Aorta (tissue), 5 donors: ENCODE measurements around the gene OXSM. TPM values are rescaled to one million over a fixed set of nuclear protein-coding genes. Genes with fewer than 3 reads are reported as not detected.

Experiments
- ATAC-seq: fragments of 200-7000 bp; cut with Tn5 transposase; one replicate; pipeline ENCODE4 v1.9.1; 2022; ENCODE audit warnings: moderate library complexity; ENCODE audit not compliant: low FRiP score
- DNase-seq, 2 donors: peaks; one replicate each; pipeline ENCODE4 v3.0.0-alpha.2; 2020
- H3K27ac ChIP-seq, 2 donors: one replicate each; pipeline ENCODE4 v1.5.1; 2013; ENCODE audit warnings: low read length in 2 of 2, mild to moderate bottlenecking in 2 of 2, moderate library complexity in 2 of 2, control low read depth in 1 of 2, inconsistent platforms in 1 of 2, low read depth in 1 of 2
- H3K27me3 ChIP-seq, 2 donors: one replicate each; pipeline ENCODE4 v1.6.1; 2013; ENCODE audit warnings: control low read depth in 1 of 2, low read length in 1 of 2, mild to moderate bottlenecking in 1 of 2, moderate library complexity in 1 of 2; ENCODE audit not compliant: insufficient read depth in 2 of 2, control insufficient read depth in 1 of 2
- H3K36me3 ChIP-seq, 2 donors: one replicate each; pipeline ENCODE4 v1.6.1; 2013; ENCODE audit warnings: control low read depth in 1 of 2, low read length in 1 of 2, mild to moderate bottlenecking in 1 of 2; ENCODE audit not compliant: insufficient read depth in 2 of 2, control insufficient read depth in 1 of 2
- H3K4me1 ChIP-seq, 2 donors: one replicate each; pipeline ENCODE4 v1.6.1; 2013; ENCODE audit warnings: low read length in 2 of 2, control low read depth in 1 of 2, mild to moderate bottlenecking in 1 of 2, moderate library complexity in 1 of 2; ENCODE audit not compliant: insufficient read depth in 2 of 2, control insufficient read depth in 1 of 2
- H3K4me3 ChIP-seq, 2 donors: one replicate each; pipeline ENCODE4 v1.5.1; 2013; ENCODE audit warnings: low read length in 2 of 2, control low read depth in 1 of 2, mild to moderate bottlenecking in 1 of 2
- H3K9me3 ChIP-seq: one replicate; pipeline ENCODE4 v1.6.1; 2013; ENCODE audit warnings: mild to moderate bottlenecking, low read length; ENCODE audit not compliant: control insufficient read depth
- WGBS, 2 donors: extraction: QIAGEN DNeasy Blood & Tissue Kit; methylation state at CpG; one replicate each; pipeline ENCODE4 v1.1.7; 2013; 5-methylcytosine and 5-hydroxymethylcytosine counted together
- intact Hi-C, 2 donors: fragments of 100-400 bp; cut with DNase I; formaldehyde crosslinking; loops; one replicate each; pipeline versions ENCODE4 v1.14.2 to v1.15.0; 2022
- polyA plus RNA-seq, 2 donors: library from polyadenylated mRNA; stranded (reverse); fragments of 200-250 nt; gene quantifications; one replicate each; pipeline ENCODE4 v1.2.3, GENCODE V29; 2013
- total RNA-seq, 2 donors: library from RNA; stranded (reverse); fragmentation: NEBNext Ultra II Directional; extraction: Animal tissue kit (Norgen Biotek cat#: 25700); gene quantifications; one replicate each; pipeline ENCODE4 v1.2.1, GENCODE V29; 2021
- donor health status: healthy with polysubstance abuse.
- donor health status: Bipolar disorder and iron deficiency.
- donor health status: DM: no; HTN: no; CAD: no.
- donor health status: DM: no; HTN: no; CAD: no.
- donor health status: DM: yes; HTN: yes; CAD: no.

Gene OXSM
- total and polyA plus RNA-seq, 4 donors: 3.9 to 5.9 (median 5.5) TPM

DNA sequence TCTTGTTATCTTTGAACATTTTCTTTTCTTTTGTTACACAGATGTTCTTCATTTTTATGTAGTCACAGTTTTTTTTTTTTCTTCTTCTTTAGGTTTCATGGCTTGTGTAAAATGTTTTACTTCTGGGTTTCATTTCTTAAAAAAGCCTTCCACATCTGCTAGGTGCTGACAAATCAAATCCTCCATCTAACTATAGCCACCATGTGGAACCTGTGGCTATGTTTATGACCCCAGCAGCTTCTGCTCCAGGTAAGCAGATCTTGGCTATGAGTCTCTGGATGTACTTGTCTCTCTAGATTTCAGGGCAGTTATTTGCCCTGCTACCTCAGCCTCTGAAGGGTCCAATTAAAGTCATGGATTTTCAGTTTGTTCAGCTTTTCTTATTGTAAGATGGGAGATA is 44.5 kb downstream of the OXSM start:
- intact Hi-C loops: no loop called here
- Histone ChIP-seq H3K4me3 (no peak overlapping the region), H3K27ac (no peak overlapping the region), H3K27me3 (no peaks in the 10 kb centered on the region), H3K9me3 (no peaks in the 10 kb centered on the region), H3K36me3 (no peaks in the 10 kb centered on the region), H3K4me1 (no peaks in the 10 kb centered on the region)
- DNase-seq (no peak), ATAC-seq (no peak)

DNA sequence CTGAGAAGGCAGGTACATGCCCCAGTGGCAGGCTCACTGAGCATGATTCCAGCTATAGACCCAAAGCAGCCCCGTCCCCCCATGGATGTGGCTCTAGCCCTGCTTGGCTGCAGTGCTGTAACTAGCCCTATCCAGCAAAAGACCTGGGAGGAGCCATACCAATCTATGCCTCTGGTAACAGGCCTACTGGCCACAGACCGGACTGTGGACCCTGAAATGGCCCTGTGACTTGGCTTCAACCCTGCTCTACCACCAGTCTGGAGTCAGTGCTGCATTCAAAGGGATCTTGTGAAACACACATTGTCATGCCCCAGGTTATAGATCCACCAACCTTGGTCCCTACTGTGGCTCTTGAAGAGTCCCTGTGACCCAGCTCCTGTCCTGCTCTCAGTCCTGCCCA is 46.7 kb downstream of the OXSM start:
- intact Hi-C loops: no loop called here
- Histone ChIP-seq H3K36me3 (no peaks in the 10 kb centered on the region), H3K27me3 (no peaks in the 10 kb centered on the region), H3K9me3 (no peaks in the 10 kb centered on the region), H3K4me1 (no peaks in the 10 kb centered on the region), H3K4me3 (no peak overlapping the region), H3K27ac (no peak overlapping the region)
- DNase-seq: no peak
- 95 to 97% methylated on average over 2 of the region's 2 CpGs for WGBS, 2 donors
- ATAC-seq: no peak

DNA sequence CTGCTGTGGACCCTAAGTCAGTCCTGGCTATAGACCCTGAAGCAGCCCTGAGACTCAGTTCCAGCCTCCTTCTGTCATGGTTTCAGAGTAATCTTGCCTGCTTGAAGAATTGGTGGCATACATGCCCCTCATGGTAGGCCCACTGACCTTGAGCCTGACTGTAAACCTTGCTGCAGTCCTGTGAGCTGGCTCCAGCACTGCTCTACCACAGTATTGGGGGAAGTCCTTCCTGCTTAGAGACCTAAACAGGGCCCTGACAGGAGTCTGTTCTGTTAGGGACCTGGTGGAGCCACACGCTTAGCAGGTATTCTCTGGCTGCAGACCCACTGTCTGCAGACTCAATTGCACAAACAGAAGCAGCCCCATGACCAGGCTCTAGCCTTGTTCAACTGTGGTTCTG is 47.1 kb downstream of the OXSM start:
- Histone ChIP-seq H3K9me3 (no peaks in the 10 kb centered on the region), H3K36me3 (no peaks in the 10 kb centered on the region), H3K27ac (no peak overlapping the region), H3K4me1 (no peaks in the 10 kb centered on the region), H3K4me3 (no peak overlapping the region), H3K27me3 (no peaks in the 10 kb centered on the region)
- DNase-seq (no peak), ATAC-seq (no peak)
- WGBS, 2 donors: 0 to 1% methylated on average over 1 of the region's 1 CpG
- intact Hi-C loops: no loop called here

DNA sequence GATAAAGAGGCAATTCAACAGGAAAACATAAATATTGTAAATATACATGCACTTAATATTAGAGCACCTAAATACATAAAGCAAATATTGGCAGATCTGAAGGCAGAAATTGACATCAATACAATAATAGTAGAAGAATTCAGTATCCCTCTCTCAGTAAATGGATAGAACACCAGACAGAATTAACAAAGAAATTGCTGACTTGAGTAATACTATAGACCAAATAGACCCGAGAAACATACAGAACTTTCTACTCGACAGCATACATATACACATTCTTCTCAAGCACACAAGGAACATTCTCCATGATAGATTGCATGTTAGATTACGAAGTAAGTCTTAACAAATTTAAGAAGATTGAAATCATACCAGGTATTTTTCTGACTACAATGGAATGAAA is 50.2 kb downstream of the OXSM start:
- Histone ChIP-seq H3K27ac (no peak overlapping the region), H3K4me1 (no peaks in the 10 kb centered on the region), H3K4me3 (no peak overlapping the region), H3K27me3 (no peaks in the 10 kb centered on the region), H3K9me3 (no peaks in the 10 kb centered on the region), H3K36me3 (no peaks in the 10 kb centered on the region)
- 75 to 87% methylated on average over 3 of the region's 3 CpGs for WGBS, 2 donors
- intact Hi-C loops: loop anchor here in 1 of 2 donors (5.0 kb wide), 1 partner anchor 872 kb away; no protein-coding TSS in a partner anchor
- no peak for ATAC-seq
- no peak for DNase-seq

DNA sequence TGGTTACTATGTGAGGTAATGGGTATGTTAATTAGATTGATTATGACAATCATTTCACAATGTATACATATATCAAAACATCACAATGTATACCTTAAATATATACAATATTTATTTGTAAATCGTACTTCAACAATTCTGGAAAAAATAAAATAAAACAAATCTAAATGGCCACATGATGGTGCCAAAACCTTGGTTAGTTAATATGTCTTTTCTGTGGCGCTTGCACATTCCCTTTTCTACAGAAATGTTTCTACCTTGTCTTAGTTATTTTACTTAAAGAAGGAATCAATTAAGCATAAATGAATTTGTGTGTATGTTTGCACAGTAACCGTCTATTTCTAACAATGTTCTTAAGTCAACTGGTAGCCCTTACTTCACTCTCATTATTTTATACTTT is 53.4 kb downstream of the OXSM start:
- DNase-seq (no peak), ATAC-seq (no peak)
- H3K27me3 ChIP-seq: no peaks in the 10 kb centered on the region
- intact Hi-C loops: loop anchor here (2.0 to 5.0 kb wide), 2 partner anchors 869 kb away; no protein-coding TSS in a partner anchor
- H3K27ac ChIP-seq: no peak overlapping the region
- H3K4me3 ChIP-seq: no peak overlapping the region
- H3K36me3 ChIP-seq: no peaks in the 10 kb centered on the region
- 7 to 11% methylated on average over 3 of the region's 3 CpGs for WGBS, 2 donors
- H3K4me1 ChIP-seq: no peaks in the 10 kb centered on the region
- H3K9me3 ChIP-seq: no peaks in the 10 kb centered on the region

Other genes with a start within 250 kb of the OXSM start
- 10 to 100 TPM; 89.2 to 98.3 TPM for gene TOP2B, start 125.2 kb upstream of the OXSM start, total RNA-seq
- 10 to 100 TPM; 28.8 to 53.1 TPM for gene TOP2B, start 125.2 kb upstream of the OXSM start, polyA plus RNA-seq
- gene NGLY1, start 6.6 kb upstream of the OXSM start, total RNA-seq: 10 to 100 TPM; 32.0 to 37.9 TPM
- 10 to 100 TPM; 14.1 to 24.2 TPM for gene NGLY1, start 6.6 kb upstream of the OXSM start, polyA plus RNA-seq